AG09319 (cell line): ENCODE results near the gene USH2A.

Experiments used
- DNase-seq: peaks from one replicate; pipeline ENCODE4 v3.0.0-alpha.2; 2010; ENCODE audit warnings: low read depth; ENCODE audit errors: extremely low read depth
- TF ChIP-seq, protein P1 (sequence below): IDR thresholded peaks from 2 replicates; pipeline ENCODE4 v1.5.1; 2011; ENCODE audit warnings: low read depth, mild to moderate bottlenecking, inconsistent platforms, low read length, moderate library complexity

The USH2A gene

DNA sequence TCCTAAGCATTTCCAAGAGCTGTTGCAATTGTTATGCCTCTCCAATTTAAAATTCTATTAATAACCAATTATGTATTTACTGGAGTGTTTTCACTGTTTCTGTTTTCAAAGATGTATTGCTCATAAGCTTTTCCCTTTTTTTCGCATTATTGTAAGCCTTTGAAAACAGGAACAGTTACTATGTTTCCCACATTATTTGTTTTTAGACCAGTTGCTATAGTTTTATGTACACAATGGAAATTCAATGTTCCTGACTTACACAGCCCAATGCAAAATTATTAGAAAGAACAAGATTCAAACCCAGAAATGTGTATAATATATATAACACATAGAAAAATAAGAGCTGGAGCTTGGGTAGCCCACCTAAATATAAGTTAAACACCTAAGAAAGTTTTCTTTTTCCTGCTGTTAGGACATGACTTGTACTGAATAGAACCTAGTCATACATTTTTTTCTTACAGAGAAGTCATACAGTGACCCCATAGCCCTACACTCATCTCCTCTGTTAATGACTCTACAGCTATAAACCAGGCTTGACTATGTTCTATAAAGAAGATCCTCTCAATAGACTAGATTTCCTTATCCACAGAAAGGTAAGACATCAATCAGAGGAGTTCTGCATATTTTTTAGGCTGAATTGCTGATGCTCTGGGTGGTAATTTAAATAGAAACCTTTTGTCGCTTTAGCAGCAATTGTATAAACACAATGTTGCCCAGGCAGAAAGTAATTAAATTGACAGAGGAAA lies 299.6 kb downstream of the USH2A start:
- TF ChIP-seq, protein P1, sequence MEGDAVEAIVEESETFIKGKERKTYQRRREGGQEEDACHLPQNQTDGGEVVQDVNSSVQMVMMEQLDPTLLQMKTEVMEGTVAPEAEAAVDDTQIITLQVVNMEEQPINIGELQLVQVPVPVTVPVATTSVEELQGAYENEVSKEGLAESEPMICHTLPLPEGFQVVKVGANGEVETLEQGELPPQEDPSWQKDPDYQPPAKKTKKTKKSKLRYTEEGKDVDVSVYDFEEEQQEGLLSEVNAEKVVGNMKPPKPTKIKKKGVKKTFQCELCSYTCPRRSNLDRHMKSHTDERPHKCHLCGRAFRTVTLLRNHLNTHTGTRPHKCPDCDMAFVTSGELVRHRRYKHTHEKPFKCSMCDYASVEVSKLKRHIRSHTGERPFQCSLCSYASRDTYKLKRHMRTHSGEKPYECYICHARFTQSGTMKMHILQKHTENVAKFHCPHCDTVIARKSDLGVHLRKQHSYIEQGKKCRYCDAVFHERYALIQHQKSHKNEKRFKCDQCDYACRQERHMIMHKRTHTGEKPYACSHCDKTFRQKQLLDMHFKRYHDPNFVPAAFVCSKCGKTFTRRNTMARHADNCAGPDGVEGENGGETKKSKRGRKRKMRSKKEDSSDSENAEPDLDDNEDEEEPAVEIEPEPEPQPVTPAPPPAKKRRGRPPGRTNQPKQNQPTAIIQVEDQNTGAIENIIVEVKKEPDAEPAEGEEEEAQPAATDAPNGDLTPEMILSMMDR: no peak
- no peak for DNase-seq

DNA sequence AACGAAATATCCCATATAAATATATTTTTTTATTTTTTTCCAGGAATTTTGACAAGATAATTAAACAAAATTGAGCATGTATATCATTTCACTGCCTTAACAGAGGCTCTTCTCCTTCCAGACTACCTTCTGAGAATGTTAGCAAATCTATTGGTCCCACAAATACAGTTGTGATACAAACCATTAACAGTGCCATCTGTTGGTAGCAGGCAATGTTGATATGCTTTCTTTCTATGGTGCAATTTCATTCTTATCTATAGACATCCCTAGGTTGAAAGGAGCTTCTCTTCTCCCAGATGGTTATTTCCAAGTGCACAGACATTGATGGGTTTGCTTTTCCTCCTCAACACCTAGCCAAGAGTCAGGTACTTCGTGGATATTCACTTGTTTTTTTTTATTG lies 303.6 kb downstream of the USH2A start:
- DNase-seq: peak; percentile 14

DNA sequence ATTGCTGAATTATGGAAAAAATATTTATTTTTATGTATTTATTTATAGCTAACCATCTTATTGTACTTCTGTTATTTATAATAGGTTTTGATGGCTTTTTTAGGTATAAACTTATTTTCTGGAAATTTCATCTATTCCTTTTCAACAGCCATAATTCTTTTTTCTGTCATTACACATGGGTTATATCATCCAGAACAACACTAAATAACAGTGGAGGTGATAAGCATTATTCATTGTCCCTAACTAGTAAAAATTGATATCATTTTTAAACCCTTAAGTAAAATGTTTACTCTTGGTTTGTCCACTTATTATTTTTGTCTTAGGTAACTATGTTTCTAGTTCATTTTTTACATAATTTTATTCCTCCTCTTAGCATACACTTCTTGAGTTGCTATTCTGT lies 309.1 kb downstream of the USH2A start:
- no peak for DNase-seq
- TF ChIP-seq, protein P1: no peak

More for the DNA sequence above, 303.6 kb downstream of the USH2A start:
- TF ChIP-seq, protein P1: peak; percentile 69

DNA sequence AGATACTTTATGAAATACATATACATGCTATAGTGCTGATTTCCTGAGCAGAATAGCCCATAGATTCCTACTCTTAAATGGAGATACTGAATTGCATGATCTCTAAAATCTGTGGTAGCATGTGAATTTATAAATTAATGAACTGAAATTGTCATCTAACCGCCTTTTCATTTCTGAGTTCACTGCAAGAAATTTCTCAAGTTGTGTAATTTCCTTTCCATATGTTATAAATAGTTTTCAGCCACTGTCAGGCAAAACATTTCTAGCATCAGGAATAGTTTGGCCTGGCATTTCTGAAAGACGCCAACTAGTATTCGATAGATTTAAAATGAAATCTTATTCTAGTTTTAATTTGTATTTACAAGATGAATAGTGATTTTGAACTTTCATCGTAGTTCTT lies 310.1 kb downstream of the USH2A start:
- DNase-seq: no peak
- TF ChIP-seq, protein P1: no peak

DNA sequence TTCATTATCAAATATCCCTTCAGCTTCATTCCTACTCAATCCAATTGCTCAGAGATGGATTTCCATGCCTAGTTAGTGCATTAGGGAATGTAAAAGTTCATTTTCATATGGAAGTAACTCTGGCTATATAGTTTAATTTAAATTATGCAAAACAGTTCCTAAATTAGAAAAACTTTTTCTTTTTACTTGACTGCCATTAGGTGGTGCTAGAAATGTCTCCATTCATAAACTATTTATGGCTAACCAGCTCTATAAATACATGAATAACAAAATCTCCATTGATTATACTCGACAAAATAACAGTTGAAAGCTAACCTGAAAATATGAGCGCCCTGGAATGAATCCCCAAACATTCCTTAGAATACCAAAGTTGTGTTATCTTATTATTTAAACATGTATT lies 311.4 kb downstream of the USH2A start:
- no peak for DNase-seq
- TF ChIP-seq, protein P1: peak; percentile 27

DNA sequence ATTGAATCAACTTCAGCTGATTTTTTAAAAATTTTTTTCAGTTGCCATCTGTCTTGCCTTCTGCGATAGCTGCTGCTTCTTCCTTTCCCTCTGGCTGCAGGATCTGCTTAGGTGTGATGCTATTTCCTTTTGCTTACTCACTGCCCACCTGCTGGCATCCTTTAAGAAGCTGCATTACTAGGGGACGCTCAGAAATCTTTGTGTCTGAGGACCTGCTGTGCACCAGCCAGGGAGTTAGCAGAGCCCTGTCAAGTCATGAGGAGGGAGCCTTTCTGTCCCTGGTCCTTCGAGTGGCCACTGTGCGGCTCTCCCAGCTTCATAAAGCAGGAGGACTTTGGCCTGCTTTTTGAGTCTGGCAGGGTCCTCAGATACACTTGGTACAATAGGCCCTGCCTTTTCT lies 327.8 kb downstream of the USH2A start:
- no peak for DNase-seq
- TF ChIP-seq, protein P1: no peak

DNA sequence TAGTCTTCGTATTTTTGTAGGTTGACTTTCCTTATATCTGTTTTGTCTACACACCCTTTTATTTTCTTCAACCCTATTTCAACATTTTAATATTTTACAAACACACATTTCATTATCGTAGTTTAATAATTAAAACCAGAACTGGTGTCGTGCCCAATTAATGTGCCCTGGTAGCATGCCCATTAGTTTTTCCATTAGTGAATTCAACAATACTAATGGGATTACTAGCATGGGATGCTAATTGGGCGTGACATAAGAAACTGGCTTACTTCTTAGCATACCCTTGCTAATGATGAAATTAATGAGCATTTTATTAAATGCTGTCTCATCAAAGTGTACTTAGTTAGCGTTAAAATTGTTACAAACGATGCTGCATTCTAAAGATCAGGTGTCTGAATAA lies 332.7 kb downstream of the USH2A start:
- TF ChIP-seq, protein P1: no peak

More for the DNA sequence above, 332.7 kb downstream of the USH2A start:
- no peak for DNase-seq
